Ovary (tissue), 3 donors: Measurements from ENCODE around the gene SAMD4A.

ENCODE experiments used
- POLR2A ChIP-seq: fragments of 450-650 bp; IDR thresholded peaks from one replicate; pipeline ENCODE4 v1.6.1; 2017; ENCODE audit warnings: antibody characterized with exemption, mild to moderate bottlenecking, moderate library complexity
- TF ChIP-seq, protein P1 (sequence below), 3 donors: fragments of 450-650 bp in 2 of 3; fragments of 200-600 bp in 1 of 3; IDR thresholded peaks; one replicate each; pipeline versions ENCODE4 v1.5.1 to v1.8.0; 2016 to 2022; ENCODE audit warnings: antibody characterized with exemption in 3 of 3, mild to moderate bottlenecking in 1 of 3
- donor health status: DM: no; HTN: no; CAD: no.

DNA sequence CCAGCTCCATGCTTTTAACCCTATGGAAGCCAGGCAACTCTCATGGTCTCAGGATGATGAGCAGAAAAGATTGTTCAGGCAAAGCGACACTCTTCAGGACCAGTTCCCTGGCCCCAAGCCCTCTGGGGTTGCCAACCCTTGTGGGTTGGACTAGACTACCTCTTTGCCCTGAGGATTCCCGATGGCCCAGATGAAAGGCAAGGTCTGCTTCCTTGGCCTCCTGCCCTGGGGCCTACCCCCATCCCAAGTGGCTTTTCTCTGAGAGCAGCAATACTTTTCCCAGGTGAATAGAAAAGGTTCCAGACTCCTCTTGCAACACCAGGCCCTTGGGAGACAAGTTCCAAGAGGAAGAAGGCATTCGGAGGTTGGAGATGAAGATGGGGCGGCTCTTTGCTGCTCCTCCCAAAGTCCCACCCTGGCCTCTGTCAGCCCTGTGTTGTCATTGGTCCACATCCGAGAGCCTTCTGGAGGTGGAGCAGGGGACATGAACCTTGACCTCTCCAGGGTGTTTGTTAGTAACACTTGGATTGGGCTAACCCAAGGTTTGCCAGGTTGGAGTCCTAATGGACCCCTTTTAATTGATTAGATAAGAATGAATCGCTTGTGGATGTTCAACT is 204.6 kb downstream of the SAMD4A start:
- TF ChIP-seq, protein P1, sequence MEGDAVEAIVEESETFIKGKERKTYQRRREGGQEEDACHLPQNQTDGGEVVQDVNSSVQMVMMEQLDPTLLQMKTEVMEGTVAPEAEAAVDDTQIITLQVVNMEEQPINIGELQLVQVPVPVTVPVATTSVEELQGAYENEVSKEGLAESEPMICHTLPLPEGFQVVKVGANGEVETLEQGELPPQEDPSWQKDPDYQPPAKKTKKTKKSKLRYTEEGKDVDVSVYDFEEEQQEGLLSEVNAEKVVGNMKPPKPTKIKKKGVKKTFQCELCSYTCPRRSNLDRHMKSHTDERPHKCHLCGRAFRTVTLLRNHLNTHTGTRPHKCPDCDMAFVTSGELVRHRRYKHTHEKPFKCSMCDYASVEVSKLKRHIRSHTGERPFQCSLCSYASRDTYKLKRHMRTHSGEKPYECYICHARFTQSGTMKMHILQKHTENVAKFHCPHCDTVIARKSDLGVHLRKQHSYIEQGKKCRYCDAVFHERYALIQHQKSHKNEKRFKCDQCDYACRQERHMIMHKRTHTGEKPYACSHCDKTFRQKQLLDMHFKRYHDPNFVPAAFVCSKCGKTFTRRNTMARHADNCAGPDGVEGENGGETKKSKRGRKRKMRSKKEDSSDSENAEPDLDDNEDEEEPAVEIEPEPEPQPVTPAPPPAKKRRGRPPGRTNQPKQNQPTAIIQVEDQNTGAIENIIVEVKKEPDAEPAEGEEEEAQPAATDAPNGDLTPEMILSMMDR (IDR thresholded peaks at IDR 0.05) = no peak
- no peak for TF ChIP-seq POLR2A
